ENCODE data around the gene CEP112. TPM values are rescaled to one million over a fixed set of nuclear protein-coding genes. Genes with fewer than 3 reads are reported as not detected.

The CEP112 gene
- total RNA-seq, 1 donor from 2014 or later: 26.3 TPM

- H3K27me3 Mint-ChIP-seq (ENCODE audit: unreplicated experiment): no peaks in the 10 kb centered on the region
- H3K4me3 Mint-ChIP-seq (ENCODE audit: unreplicated experiment): no peak overlapping the region
- H3K27ac Mint-ChIP-seq (ENCODE audit: unreplicated experiment): no peak overlapping the region
- H3K4me1 Mint-ChIP-seq (ENCODE audit: unreplicated experiment): no peaks in the 10 kb centered on the region
- H3K9me3 Mint-ChIP-seq (ENCODE audit: unreplicated experiment): no peaks in the 10 kb centered on the region
- no peak for DNase-seq (ENCODE audit: low spot score)
- peaks cover 4% of the 10 kb centered on the region for H3K36me3 Mint-ChIP-seq (ENCODE audit: low read depth, unreplicated experiment)
- TF ChIP-seq CTCF (IDR thresholded peaks at IDR 0.05; ENCODE audit: unreplicated experiment): no peak
Measured at GRCh38 chr17:66172691-66173223, 19.2 kb downstream of the CEP112 start.

- no peaks in the 10 kb centered on the region for H3K9me3 Mint-ChIP-seq (ENCODE audit: unreplicated experiment)
- DNase-seq (ENCODE audit: low spot score): no peak
- H3K27ac Mint-ChIP-seq (ENCODE audit: unreplicated experiment): no peak overlapping the region
- TF ChIP-seq CTCF (IDR thresholded peaks at IDR 0.05; ENCODE audit: unreplicated experiment): no peak
- peaks cover 4% of the 10 kb centered on the region for H3K36me3 Mint-ChIP-seq (ENCODE audit: low read depth, unreplicated experiment)
- no peaks in the 10 kb centered on the region for H3K4me1 Mint-ChIP-seq (ENCODE audit: unreplicated experiment)
- no peak overlapping the region for H3K4me3 Mint-ChIP-seq (ENCODE audit: unreplicated experiment)
- H3K27me3 Mint-ChIP-seq (ENCODE audit: unreplicated experiment): no peaks in the 10 kb centered on the region
Measured at GRCh38 chr17:66172144-66172543, 19.8 kb downstream of the CEP112 start.

- Mint-ChIP-seq H3K36me3 (ENCODE audit: low read depth, unreplicated experiment) (peaks cover 4% of the 10 kb centered on the region), H3K9me3 (ENCODE audit: unreplicated experiment) (no peaks in the 10 kb centered on the region), H3K27ac (ENCODE audit: unreplicated experiment) (no peak overlapping the region), H3K27me3 (ENCODE audit: unreplicated experiment) (no peaks in the 10 kb centered on the region), H3K4me3 (ENCODE audit: unreplicated experiment) (no peak overlapping the region), H3K4me1 (ENCODE audit: unreplicated experiment) (no peaks in the 10 kb centered on the region)
- no peak for TF ChIP-seq CTCF (IDR thresholded peaks at IDR 0.05; ENCODE audit: unreplicated experiment)
- no peak for DNase-seq (ENCODE audit: low spot score)
Measured at GRCh38 chr17:66171692-66172091, 20.2 kb downstream of the CEP112 start.

- no peaks in the 10 kb centered on the region for H3K9me3 Mint-ChIP-seq (ENCODE audit: unreplicated experiment)
- no peaks in the 10 kb centered on the region for H3K4me1 Mint-ChIP-seq (ENCODE audit: unreplicated experiment)
- DNase-seq (ENCODE audit: low spot score): no peak
- no peaks in the 10 kb centered on the region for H3K27me3 Mint-ChIP-seq (ENCODE audit: unreplicated experiment)
- peaks cover 4% of the 10 kb centered on the region for H3K36me3 Mint-ChIP-seq (ENCODE audit: low read depth, unreplicated experiment)
- no peak overlapping the region for H3K27ac Mint-ChIP-seq (ENCODE audit: unreplicated experiment)
- TF ChIP-seq CTCF (IDR thresholded peaks at IDR 0.05; ENCODE audit: unreplicated experiment): no peak
- no peak overlapping the region for H3K4me3 Mint-ChIP-seq (ENCODE audit: unreplicated experiment)
Measured at GRCh38 chr17:66171172-66171571, 20.8 kb downstream of the CEP112 start.

- Mint-ChIP-seq H3K4me3 (ENCODE audit: unreplicated experiment) (no peak overlapping the region), H3K36me3 (ENCODE audit: low read depth, unreplicated experiment) (peaks cover 4% of the 10 kb centered on the region), H3K27me3 (ENCODE audit: unreplicated experiment) (peaks cover under 1% of the 10 kb centered on the region), H3K9me3 (ENCODE audit: unreplicated experiment) (no peaks in the 10 kb centered on the region), H3K4me1 (ENCODE audit: unreplicated experiment) (no peaks in the 10 kb centered on the region), H3K27ac (ENCODE audit: unreplicated experiment) (no peak overlapping the region)
- no peak for DNase-seq (ENCODE audit: low spot score)
- TF ChIP-seq CTCF (IDR thresholded peaks at IDR 0.05; ENCODE audit: unreplicated experiment): no peak
Measured at GRCh38 chr17:66169839-66170238, 22.1 kb downstream of the CEP112 start.
